Ascending aorta (tissue), 2 donors: Measurements from ENCODE around the gene CYP51A1. TPM values are rescaled to one million over a fixed set of nuclear protein-coding genes. Genes with fewer than 3 reads are reported as not detected.
"Not testable (repeated sequence)": the region's sequence is repeated elsewhere in the genome, so short reads cannot be mapped to it uniquely, and the experiment has no call there.

Experiments
- DNase-seq, 2 donors: peaks; one replicate each; pipeline ENCODE4 v3.0.0-alpha.2; 2019; ENCODE audit warnings: low spot score in 2 of 2
- H3K27ac ChIP-seq, 2 donors: fragments of 200-600 bp; sonication (generic); one replicate each; pipeline ENCODE4 v1.5.1; 2016 to 2017; ENCODE audit warnings: mild to moderate bottlenecking in 1 of 2
- H3K27me3 ChIP-seq: fragments of 200-600 bp; sonication (generic); one replicate; pipeline ENCODE4 v1.5.1; 2017
- H3K36me3 ChIP-seq, 2 donors: fragments of 200-600 bp; sonication (generic); one replicate each; pipeline ENCODE4 v1.5.1; 2016
- H3K4me1 ChIP-seq, 2 donors: fragments of 200-600 bp; sonication (generic); one replicate each; pipeline ENCODE4 v1.5.1; 2016 to 2017; ENCODE audit warnings: mild to moderate bottlenecking in 1 of 2
- H3K4me3 ChIP-seq, 2 donors: fragments of 200-600 bp; sonication (generic); one replicate each; pipeline ENCODE4 v1.5.1; 2016 to 2017; ENCODE audit warnings: mild to moderate bottlenecking in 1 of 2
- H3K9me3 ChIP-seq, 2 donors: fragments of 200-600 bp; sonication (generic); one replicate each; pipeline ENCODE4 v1.5.1; 2016
- intact Hi-C: fragments of 100-400 bp; cut with DNase I; formaldehyde crosslinking; loops from one replicate; pipeline ENCODE4 v1.15.1; 2023
- total RNA-seq: library from RNA; depleted of rRNA; stranded (reverse); fragments of >200 nt; gene quantifications from one replicate; pipeline ENCODE4 v1.1.0, GENCODE V29; 2016
- TF ChIP-seq, protein P1 (sequence below), 3 experiments: fragments of 200-600 bp in 2 of 3; fragments of 450-650 bp in 1 of 3; sonication (generic) in 2 of 3; IDR thresholded peaks; one replicate each; pipeline ENCODE4 v1.5.1; 2016 to 2019; ENCODE audit warnings: antibody characterized with exemption in 3 of 3, mild to moderate bottlenecking in 1 of 3, moderate library complexity in 1 of 3

The CYP51A1 gene
- total RNA-seq, 1 donor from 2014 or later = 19.9 TPM

DNA sequence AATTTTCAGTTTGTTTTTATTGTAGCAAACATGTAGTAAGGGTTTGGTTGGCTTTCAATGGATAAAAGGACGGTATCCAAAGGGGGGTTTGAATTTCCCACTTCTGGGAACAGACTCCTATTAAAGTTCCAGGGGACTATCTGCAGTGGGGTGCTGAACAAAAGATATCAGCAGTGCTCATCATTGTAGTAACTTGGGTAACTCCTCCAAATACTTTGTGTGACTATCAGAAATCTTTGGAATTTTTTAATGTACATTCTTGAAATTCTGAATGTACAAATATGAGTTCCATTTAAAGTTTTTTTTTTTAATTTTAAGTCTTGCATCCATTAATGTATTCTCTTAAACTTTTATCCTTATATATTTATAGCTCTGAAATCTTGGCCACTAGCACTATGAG, 42.1 kb downstream of the CYP51A1 start:
- H3K4me1 ChIP-seq = no peaks in the 10 kb centered on the region
- TF ChIP-seq, protein P1, sequence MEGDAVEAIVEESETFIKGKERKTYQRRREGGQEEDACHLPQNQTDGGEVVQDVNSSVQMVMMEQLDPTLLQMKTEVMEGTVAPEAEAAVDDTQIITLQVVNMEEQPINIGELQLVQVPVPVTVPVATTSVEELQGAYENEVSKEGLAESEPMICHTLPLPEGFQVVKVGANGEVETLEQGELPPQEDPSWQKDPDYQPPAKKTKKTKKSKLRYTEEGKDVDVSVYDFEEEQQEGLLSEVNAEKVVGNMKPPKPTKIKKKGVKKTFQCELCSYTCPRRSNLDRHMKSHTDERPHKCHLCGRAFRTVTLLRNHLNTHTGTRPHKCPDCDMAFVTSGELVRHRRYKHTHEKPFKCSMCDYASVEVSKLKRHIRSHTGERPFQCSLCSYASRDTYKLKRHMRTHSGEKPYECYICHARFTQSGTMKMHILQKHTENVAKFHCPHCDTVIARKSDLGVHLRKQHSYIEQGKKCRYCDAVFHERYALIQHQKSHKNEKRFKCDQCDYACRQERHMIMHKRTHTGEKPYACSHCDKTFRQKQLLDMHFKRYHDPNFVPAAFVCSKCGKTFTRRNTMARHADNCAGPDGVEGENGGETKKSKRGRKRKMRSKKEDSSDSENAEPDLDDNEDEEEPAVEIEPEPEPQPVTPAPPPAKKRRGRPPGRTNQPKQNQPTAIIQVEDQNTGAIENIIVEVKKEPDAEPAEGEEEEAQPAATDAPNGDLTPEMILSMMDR (IDR thresholded peaks at IDR 0.05) = no peak
- H3K4me3 ChIP-seq = no peak overlapping the region
- H3K36me3 ChIP-seq = peaks cover 38 to 77% of the 10 kb centered on the region in 2 donors
- H3K27ac ChIP-seq = no peak overlapping the region
- no peak for DNase-seq
- intact Hi-C loops = no loop called here
- no peaks in the 10 kb centered on the region for H3K9me3 ChIP-seq
- no peaks in the 10 kb centered on the region for H3K27me3 ChIP-seq

DNA sequence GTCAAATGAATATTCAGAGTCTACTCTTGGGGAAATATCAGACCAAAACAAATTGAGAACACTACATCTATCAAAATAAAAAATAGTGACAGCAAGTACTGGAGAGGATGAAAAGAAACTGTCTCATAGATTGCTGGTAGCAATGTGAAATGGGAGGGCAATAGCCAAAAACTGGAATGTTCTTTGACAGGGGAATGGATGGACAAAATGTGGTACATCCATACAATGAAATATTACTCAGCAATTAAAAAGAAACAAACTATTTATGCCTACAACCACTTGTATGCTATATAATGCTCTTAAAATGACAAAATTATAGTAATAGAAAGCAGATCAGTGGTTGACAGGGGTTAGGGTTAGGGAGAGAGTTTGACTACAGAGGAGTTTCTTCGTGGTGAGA, 46.0 kb downstream of the CYP51A1 start:
- DNase-seq = no peak
- Histone ChIP-seq H3K4me3 (no peak overlapping the region), H3K9me3 (no peaks in the 10 kb centered on the region), H3K27me3 (no peaks in the 10 kb centered on the region), H3K4me1 (no peaks in the 10 kb centered on the region), H3K27ac (no peak overlapping the region), H3K36me3 (peaks cover 53 to 82% of the 10 kb centered on the region in 2 donors)
- intact Hi-C loops = no loop called here
- TF ChIP-seq, protein P1 (IDR thresholded peaks at IDR 0.05) = no peak

- H3K27ac ChIP-seq, H3K9me3 ChIP-seq, H3K4me1 ChIP-seq, H3K4me3 ChIP-seq, H3K27me3 ChIP-seq, DNase-seq, intact Hi-C loops: not testable (repeated sequence)
- H3K36me3 ChIP-seq = peaks cover 44 to 71% of the 10 kb centered on the region in 2 donors
Measured at GRCh38 chr7:92083922-92084321, 50.4 kb downstream of the CYP51A1 start.

DNA sequence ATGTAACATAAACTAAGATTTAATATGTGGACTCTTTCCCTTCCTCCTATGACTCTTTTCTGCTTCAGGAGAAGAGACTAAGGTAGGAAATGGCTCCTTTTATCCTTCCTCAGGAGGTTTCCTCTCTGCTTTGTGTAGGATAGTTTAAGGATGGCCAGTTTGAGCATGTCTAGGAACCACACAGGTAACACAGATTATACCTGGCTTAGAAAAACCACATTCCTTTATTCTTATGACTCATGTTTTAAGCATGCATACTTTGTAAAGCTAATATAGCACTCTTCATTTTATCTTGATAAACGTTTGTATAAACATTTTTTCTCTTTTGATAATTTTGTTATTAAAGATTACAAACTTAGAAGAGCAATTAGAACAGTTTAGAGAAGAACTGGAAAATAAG, 57.8 kb downstream of the CYP51A1 start:
- TF ChIP-seq, protein P1 (IDR thresholded peaks at IDR 0.05) = no peak
- H3K36me3 ChIP-seq = peaks cover 17 to 64% of the 10 kb centered on the region in 2 donors
- intact Hi-C loops = no loop called here

DNA sequence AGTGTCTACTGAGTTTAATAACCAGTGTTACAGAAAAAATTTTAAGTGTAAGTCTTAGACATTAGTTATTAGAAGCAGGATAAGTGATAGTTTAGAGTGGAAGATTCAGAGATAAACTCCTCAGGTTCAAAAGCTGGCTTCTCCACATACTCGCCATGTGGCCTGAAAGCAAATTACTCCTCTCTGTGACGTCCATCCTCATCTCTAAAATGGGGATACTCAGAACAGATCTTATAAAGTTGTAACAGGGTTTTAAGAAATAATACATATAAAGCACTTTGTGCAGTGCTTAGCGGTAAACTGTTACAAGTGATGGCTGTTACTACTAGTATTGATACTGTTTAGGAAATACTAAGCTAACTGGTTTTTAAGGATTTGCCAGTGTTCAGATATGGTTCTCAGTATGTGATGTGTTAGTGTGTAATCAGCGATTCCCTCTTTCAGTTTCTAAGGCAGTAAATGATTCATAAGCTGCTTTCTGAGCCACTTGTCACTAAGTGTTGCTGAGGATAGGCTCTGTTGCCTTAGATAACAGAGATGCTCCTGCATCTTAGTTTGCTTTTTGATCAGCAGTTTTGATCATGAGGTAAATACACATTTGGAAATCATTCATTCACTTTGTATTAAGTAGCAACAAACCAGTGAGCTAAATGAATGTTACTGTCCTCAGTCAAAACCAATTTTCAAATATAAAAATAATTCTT, 58.7 kb downstream of the CYP51A1 start:
- Histone ChIP-seq H3K36me3 (peaks cover 17 to 67% of the 10 kb centered on the region in 2 donors), H3K27me3 (no peaks in the 10 kb centered on the region), H3K9me3 (no peaks in the 10 kb centered on the region), H3K4me3 (no peak overlapping the region), H3K27ac (no peak overlapping the region), H3K4me1 (no peaks in the 10 kb centered on the region)
- TF ChIP-seq, protein P1 (IDR thresholded peaks at IDR 0.05) = no peak
- no peak for DNase-seq
- intact Hi-C loops = no loop called here

More for the DNA sequence above, 57.8 kb downstream of the CYP51A1 start:
- no peak overlapping the region for H3K4me3 ChIP-seq
- no peak overlapping the region for H3K27ac ChIP-seq
- no peaks in the 10 kb centered on the region for H3K9me3 ChIP-seq
- H3K27me3 ChIP-seq = no peaks in the 10 kb centered on the region
- no peaks in the 10 kb centered on the region for H3K4me1 ChIP-seq
- no peak for DNase-seq

- intact Hi-C loops = no loop called here
- no peaks in the 10 kb centered on the region for H3K9me3 ChIP-seq
- H3K27me3 ChIP-seq = no peaks in the 10 kb centered on the region
- H3K4me3 ChIP-seq = no peak overlapping the region
- no peak for DNase-seq
- no peaks in the 10 kb centered on the region for H3K4me1 ChIP-seq
- peaks cover 5 to 53% of the 10 kb centered on the region in 2 donors for H3K36me3 ChIP-seq
- no peak overlapping the region for H3K27ac ChIP-seq
- TF ChIP-seq, protein P1 (IDR thresholded peaks at IDR 0.05) = no peak
Measured at GRCh38 chr7:92072708-92073107, 61.6 kb downstream of the CYP51A1 start.
